ENCODE measurements around the gene APBA1. TPM values are rescaled to one million over a fixed set of nuclear protein-coding genes. Genes with fewer than 3 reads are reported as not detected.

APBA1 gene
- total and polyA plus RNA-seq, 2 of the 4 experiments (the other 2 are of a cell fraction): 3.8 to 5.1 TPM

GRCh38 chr9:69579032-69579758 lies 93.0 kb downstream of the APBA1 start:
- no peaks in the 10 kb centered on the region for H3K36me3 ChIP-seq (ENCODE audit: control insufficient read depth, insufficient read depth, low read length)
- peaks cover 2% of the 10 kb centered on the region; the same call in 1 of the 2 replicates for H3K4me1 ChIP-seq (ENCODE audit: control insufficient read depth, insufficient read depth, low read length)
- no peak overlapping the region for H2BK20ac ChIP-seq (ENCODE audit: low read depth, low read length)
- no peak for ATAC-seq (ENCODE audit: low read depth)
- WGBS, 2 experiments (ENCODE audit: extremely low coverage in 2 of 2, insufficient read length in 1 of 2): 80% methylated on average over 1 of the region's 6 CpGs; no CpG with 5 or more reads in 1 of the 2 experiments
- no peak overlapping the region for H4K91ac ChIP-seq (ENCODE audit: insufficient read depth, low read depth, low read length)
- H3K9me3 ChIP-seq (ENCODE audit: control insufficient read depth, insufficient read depth, low read length): no peaks in the 10 kb centered on the region
- no peak overlapping the region for H3K4me2 ChIP-seq (ENCODE audit: low read depth, low read length)
- no peak for DNase-seq
- no peaks in the 10 kb centered on the region for H3K9me1 ChIP-seq (ENCODE audit: insufficient read depth, low read length)
- no peak overlapping the region for H3K27ac ChIP-seq (ENCODE audit: insufficient read depth, low read length)
- TF ChIP-seq RCOR1 (IDR thresholded peaks at IDR 0.05; ENCODE audit: insufficient replicate concordance, low read length) (no peak), MAFK (IDR thresholded peaks at IDR 0.05; ENCODE audit: low read depth, low read length) (no peak), SMC3 (IDR thresholded peaks at IDR 0.05; ENCODE audit: low read depth, low read length) (no peak)
- no peaks in the 10 kb centered on the region for H4K20me1 ChIP-seq (ENCODE audit: insufficient read depth, low read length)
- no peak overlapping the region for H2BK120ac ChIP-seq (ENCODE audit: low read depth, low read length)
- no peak overlapping the region for H3K4me3 ChIP-seq (ENCODE audit: insufficient read depth, low read depth, low read length)
- H2AK5ac ChIP-seq (ENCODE audit: low read depth, low read length): no peak overlapping the region
- no peak overlapping the region for H3K23ac ChIP-seq (ENCODE audit: low read depth, low read length)
- H2AK9ac ChIP-seq (replicated peaks; ENCODE audit: low read depth, low read length, poor library complexity): no peak overlapping the region
- no peak overlapping the region for H2BK5ac ChIP-seq (ENCODE audit: low read depth, low read length, poor library complexity, severe bottlenecking)
- no peak overlapping the region for H3K9ac ChIP-seq (ENCODE audit: low read depth, low read length)
- BruUV-seq (replicated peaks): no TSS peak
- H3K14ac ChIP-seq (replicated peaks; ENCODE audit: low read depth, low read length): no peak overlapping the region
- H3K27me3 ChIP-seq (ENCODE audit: control insufficient read depth, insufficient read depth, low read length): no peaks in the 10 kb centered on the region
- no peak overlapping the region for H2BK15ac ChIP-seq (ENCODE audit: low read depth, low read length)
- H2AFZ ChIP-seq (replicated peaks; ENCODE audit: low read length, poor library complexity): no peak overlapping the region
- dilution Hi-C loops (cut with HindIII; ENCODE audit: low sequenced_read_pairs, unreplicated experiment): no loop called here
- H4K8ac ChIP-seq (ENCODE audit: low read depth in 2 of 2, low read length in 2 of 2): no peak overlapping the region
- peaks cover 0 to 2% of the 10 kb centered on the region in 2 experiments; a peak in 1 of 4 replicates for H3K79me1 ChIP-seq (ENCODE audit: low read depth in 1 of 2, low read length in 2 of 2)
- in situ Hi-C loops (cut with MboI; ENCODE audit: low sequenced_read_pairs): no loop called here
- H3K18ac ChIP-seq (ENCODE audit: low read depth, low read length): no peak overlapping the region
- intact Hi-C loops (cut with micrococcal nuclease): no loop called here
- no peak overlapping the region for H3K4ac ChIP-seq (ENCODE audit: low read depth, low read length)
- no peak overlapping the region for H3K56ac ChIP-seq (ENCODE audit: extremely low read depth, insufficient read depth, low read length)
- CTCF ChIA-PET: no interaction called here
- no peak overlapping the region for H4K5ac ChIP-seq (ENCODE audit: low read depth, low read length)
- POLR2A ChIA-PET (ENCODE audit: unreplicated experiment): no interaction called here

Measured in IMR-90 (cell line).